HG03457 (cell line): ENCODE data around the gene KCNQ1.

Experiments used
- ATAC-seq: cut with Tn5 transposase; IDR thresholded peaks from one replicate; pipeline ENCODE4 v1.9.1; 2021; ENCODE audit warnings: moderate number of reproducible peaks; ENCODE audit not compliant: unreplicated experiment

KCNQ1 gene

GRCh38 chr11:2706321-2706720 lies 261.5 kb downstream of the KCNQ1 start:
- ATAC-seq, result no peak

GRCh38 chr11:2707736-2708135 lies 262.9 kb downstream of the KCNQ1 start:
- ATAC-seq, result no peak

DNA sequence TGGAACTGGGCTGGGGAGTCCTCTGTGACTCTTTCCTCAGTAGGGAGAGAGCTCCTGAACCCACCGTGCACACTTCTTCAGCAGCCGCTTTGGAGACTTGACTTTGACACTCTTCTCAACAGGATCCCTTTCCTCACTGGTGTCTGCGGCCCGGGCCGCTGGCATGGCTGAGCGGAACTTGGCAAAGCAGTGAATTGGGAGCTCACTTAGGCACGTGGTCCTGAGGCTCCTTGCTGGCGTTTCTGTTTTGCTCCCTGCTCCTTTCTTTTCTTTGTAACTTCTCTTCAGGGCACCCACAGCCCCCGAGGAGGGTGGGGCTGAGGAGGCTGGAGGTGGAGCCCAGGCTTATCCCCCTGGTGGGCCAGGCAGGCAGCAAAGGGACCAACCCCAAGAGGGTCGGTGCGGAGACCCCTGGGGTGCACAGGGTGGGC lies 263.4 kb downstream of the KCNQ1 start:
- ATAC-seq, result no peak

GRCh38 chr11:2708757-2709281 lies 264.0 kb downstream of the KCNQ1 start:
- no peak for ATAC-seq

- ATAC-seq, result no peak
Observed at GRCh38 chr11:2709429-2709828, 264.6 kb downstream of the KCNQ1 start.

- ATAC-seq, result no peak
Observed at GRCh38 chr11:2711161-2711560, 266.4 kb downstream of the KCNQ1 start.

DNA sequence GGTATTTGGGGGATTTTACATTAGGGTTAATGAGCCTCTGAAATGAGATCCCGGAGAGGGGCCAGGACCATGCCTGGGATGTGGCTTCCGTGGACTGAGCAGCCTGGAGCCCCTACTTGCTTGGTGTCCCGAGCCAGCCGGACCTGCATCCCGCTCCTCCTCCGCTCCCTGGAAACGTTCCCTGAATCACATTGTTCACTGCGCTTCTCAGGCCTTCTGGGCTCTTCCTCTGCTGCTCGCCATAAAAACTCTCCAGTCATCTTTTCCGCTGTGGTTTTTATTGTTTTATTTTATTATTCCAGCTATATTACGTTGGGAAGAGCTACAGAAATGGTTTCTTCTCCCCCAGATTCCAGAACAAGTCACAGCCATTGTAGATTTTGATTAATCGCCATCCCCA lies 268.3 kb downstream of the KCNQ1 start:
- ATAC-seq, result no peak

GRCh38 chr11:2713661-2714462 lies 269.1 kb downstream of the KCNQ1 start:
- no peak for ATAC-seq

DNA sequence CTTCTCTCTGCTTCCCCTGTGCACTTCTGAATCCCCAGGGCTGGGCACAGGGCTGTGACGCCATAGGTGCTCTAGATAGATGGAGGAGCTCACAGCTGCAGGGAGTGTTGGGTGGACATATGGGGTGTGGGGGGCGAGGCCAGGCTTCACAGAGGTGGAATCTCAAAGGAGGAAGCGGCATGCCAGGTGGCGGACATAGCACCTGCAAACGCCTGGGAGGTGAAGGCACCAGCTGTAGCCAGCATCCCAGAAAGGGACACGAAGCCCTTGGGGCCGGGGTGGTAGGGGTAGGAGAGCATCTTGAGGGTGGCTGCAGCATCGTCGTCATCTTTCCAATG lies 269.6 kb downstream of the KCNQ1 start:
- no peak for ATAC-seq

DNA sequence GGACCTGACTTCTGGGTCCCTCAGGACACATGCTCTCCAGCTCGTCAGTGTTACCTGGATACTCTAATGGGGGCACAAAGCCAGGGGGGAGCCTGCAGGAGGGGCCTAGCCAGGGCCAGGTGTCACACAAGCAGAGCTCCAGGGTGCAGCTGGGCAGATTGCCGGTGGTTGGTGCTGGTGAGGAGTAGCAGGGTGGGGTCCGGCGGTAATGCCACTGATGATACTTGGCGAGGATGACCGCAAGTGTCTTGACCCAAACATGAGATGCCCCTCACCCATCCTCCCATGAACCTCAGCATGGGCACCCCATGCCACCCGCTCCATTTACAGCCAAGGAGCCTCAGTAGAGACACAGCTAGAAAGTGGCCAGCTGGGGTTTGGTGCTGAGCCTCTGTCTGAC lies 270.1 kb downstream of the KCNQ1 start:
- no peak for ATAC-seq

DNA sequence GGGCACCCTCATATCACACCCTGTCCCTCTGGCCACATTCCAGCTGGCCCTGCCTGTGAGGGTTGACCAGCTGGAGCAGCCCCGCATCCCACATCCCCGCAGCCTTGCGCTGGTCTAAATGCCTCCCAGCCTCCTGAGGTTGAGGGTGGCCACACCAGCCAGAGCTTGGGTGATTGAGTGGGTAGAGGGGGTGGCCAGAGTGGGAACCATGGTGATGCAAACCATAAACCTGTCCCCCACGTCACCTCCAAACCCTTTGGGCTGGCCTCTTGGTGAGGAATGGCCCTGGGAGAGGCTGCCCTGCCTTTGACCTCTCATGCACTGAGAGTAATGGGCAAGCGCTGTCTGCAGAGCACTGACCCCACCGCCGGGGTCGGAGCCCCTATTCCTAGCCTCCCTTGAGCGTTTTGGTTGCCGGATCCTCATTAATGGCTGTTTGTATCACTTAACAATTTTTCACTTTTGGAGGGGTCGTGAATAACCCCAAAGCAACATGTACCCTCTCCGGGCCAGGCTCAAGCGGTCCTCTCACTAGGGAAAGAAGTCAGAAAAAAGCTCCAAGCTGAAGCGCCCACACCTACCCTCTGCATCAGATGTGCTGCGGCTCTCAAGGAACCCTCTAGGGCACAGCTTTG lies 271.0 kb downstream of the KCNQ1 start:
- ATAC-seq, result no peak

GRCh38 chr11:2716376-2717095 lies 271.7 kb downstream of the KCNQ1 start:
- ATAC-seq, result no peak

- ATAC-seq, result no peak
Observed at GRCh38 chr11:2717561-2718325, 272.9 kb downstream of the KCNQ1 start.

GRCh38 chr11:2718817-2719438 lies 274.1 kb downstream of the KCNQ1 start:
- no peak for ATAC-seq

DNA sequence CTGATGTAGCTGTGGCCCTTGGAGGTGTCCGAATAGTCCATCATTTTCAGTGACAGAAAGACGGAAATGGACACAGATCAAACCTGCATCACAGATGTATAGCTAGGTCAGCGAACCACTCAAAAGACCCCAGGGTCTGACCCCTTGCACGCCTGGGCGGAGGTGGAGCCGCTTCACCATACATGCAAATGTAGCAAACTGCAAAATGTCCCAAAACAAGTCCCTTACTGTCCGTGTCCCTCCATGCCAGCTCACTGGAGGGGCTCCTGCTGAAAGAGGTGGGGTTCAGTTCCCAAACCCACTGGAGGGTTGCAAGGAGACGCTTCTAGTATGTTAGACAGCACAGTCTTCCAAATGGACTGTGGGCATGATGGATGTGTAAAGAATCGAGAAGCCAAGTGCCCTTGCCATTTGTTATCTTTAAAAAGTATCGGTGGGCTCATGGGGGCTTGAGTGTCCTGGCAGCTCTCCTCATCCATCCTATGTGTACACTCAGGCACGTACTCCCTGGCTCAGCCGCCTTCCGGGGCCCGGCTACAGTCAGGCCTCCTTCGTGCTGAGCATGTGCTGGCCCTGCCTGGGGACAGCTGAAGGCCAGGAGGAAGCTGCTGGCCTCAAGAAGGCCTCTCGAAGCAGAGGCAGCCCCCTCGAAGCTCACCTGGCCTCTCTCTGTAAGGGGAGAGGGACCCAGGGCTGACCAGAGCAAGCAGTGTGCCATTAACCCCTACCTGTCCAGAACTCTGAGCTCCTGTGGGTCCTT lies 275.2 kb downstream of the KCNQ1 start:
- no peak for ATAC-seq

GRCh38 chr11:2721210-2721916 lies 276.6 kb downstream of the KCNQ1 start:
- no peak for ATAC-seq

- no peak for ATAC-seq
Observed at GRCh38 chr11:2722955-2723354, 278.1 kb downstream of the KCNQ1 start.

GRCh38 chr11:2724104-2724503 lies 279.3 kb downstream of the KCNQ1 start:
- no peak for ATAC-seq

- no peak for ATAC-seq
Observed at GRCh38 chr11:2724653-2725367, 280.0 kb downstream of the KCNQ1 start.
